Testis (tissue), 2 donors: Measurements from ENCODE around the gene ATP11A.

Source experiments
- POLR2A ChIP-seq: fragments of 450-650 bp; IDR thresholded peaks from one replicate; pipeline ENCODE4 v1.6.1; 2017; ENCODE audit warnings: antibody characterized with exemption, mild to moderate bottlenecking, moderate library complexity
- TF ChIP-seq, protein P1 (sequence below), 3 experiments: fragments of 450-650 bp in 2 of 3; fragments of 200-600 bp in 1 of 3; sonication (generic) in 1 of 3; IDR thresholded peaks; one replicate each; pipeline ENCODE4 v1.5.1; 2016 to 2019; ENCODE audit warnings: antibody characterized with exemption in 3 of 3, mild to moderate bottlenecking in 2 of 3, moderate library complexity in 1 of 3

- TF ChIP-seq, protein P1, sequence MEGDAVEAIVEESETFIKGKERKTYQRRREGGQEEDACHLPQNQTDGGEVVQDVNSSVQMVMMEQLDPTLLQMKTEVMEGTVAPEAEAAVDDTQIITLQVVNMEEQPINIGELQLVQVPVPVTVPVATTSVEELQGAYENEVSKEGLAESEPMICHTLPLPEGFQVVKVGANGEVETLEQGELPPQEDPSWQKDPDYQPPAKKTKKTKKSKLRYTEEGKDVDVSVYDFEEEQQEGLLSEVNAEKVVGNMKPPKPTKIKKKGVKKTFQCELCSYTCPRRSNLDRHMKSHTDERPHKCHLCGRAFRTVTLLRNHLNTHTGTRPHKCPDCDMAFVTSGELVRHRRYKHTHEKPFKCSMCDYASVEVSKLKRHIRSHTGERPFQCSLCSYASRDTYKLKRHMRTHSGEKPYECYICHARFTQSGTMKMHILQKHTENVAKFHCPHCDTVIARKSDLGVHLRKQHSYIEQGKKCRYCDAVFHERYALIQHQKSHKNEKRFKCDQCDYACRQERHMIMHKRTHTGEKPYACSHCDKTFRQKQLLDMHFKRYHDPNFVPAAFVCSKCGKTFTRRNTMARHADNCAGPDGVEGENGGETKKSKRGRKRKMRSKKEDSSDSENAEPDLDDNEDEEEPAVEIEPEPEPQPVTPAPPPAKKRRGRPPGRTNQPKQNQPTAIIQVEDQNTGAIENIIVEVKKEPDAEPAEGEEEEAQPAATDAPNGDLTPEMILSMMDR (IDR thresholded peaks at IDR 0.05): no peak
- no peak for TF ChIP-seq POLR2A
These were observed 79.8 kb downstream of the ATP11A start for GRCh38 chr13:112769615-112770014.
